ENCODE results near the gene REC114.

The REC114 gene

DNA sequence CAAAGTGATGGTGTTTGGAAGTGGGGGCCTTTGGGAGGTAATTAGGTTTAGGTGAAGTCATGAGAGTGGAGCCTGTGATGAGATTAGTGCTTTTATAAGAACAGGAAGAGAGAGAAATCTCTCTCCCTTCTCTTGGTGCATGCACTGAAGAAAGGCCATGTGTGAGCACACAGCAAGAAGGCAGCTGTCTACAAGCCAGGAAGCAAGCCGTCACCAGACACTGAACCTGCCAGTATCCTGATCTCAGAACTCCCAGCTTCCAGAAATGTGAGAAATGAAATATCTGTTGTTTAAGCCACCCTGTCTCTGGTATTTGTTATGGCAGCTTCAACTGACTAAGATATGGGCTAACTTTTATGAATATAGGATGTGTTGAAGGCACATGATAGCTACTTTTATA, 72.6 kb downstream of the REC114 start:
- no peak for DNase-seq (ENCODE audit: extremely low read depth, low read depth)
- TF ChIP-seq, protein P1, sequence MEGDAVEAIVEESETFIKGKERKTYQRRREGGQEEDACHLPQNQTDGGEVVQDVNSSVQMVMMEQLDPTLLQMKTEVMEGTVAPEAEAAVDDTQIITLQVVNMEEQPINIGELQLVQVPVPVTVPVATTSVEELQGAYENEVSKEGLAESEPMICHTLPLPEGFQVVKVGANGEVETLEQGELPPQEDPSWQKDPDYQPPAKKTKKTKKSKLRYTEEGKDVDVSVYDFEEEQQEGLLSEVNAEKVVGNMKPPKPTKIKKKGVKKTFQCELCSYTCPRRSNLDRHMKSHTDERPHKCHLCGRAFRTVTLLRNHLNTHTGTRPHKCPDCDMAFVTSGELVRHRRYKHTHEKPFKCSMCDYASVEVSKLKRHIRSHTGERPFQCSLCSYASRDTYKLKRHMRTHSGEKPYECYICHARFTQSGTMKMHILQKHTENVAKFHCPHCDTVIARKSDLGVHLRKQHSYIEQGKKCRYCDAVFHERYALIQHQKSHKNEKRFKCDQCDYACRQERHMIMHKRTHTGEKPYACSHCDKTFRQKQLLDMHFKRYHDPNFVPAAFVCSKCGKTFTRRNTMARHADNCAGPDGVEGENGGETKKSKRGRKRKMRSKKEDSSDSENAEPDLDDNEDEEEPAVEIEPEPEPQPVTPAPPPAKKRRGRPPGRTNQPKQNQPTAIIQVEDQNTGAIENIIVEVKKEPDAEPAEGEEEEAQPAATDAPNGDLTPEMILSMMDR (IDR thresholded peaks at IDR 0.05; ENCODE audit: low read depth, low read length) = no peak

DNA sequence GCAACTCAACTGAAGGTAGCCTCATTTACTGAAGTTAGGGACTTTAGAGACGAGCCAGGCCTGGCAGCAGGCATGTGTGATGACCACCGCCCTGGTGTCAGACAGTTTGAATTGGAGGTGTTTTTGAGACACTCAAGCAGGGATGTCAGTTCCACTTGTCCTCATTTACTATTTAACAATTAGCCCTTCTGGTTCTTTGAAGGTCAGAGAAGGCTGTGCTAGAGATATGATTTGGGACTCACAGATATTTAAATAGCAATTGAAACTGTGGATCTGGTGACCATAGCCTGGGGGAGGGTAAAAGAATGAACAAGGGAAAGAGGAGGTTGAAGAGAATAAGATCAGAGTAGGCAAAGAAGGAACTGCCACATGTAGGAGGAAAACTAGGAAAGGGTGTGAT, 74.6 kb downstream of the REC114 start:
- TF ChIP-seq, protein P1 (IDR thresholded peaks at IDR 0.05; ENCODE audit: low read depth, low read length) = no peak
- DNase-seq (ENCODE audit: extremely low read depth, low read depth) = no peak

DNA sequence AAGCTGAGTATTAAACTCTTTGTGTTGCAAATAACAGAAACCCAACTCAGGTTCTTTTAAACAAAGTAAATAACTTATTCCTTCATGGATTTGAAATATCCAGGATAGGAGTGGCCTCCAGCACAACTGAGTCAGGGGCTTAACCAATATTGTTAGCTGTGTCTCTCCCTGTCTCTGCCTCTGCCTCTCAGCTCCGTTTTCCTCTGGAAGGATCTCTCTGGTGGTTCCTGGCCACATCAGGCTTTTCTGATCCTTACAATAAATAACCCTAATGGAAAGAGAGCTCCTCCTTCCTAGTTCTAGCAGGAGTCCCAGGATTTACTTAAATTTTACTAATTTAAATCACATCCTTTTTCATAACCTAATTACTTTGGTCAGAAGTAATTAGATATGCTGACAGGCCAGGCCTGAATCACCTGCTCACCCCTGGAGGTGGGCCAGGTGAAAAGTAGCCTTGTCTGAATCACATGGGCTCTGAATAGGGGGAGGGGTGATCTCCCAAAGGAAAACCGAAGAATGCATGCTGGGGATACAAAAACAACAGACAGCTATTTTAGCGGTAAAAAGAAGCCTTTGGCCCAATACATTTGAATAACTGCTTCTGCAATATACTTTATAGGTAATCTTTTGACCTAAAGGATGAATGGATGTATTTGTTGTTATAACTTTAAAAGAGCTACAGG, 75.4 kb downstream of the REC114 start:
- TF ChIP-seq, protein P1 (IDR thresholded peaks at IDR 0.05; ENCODE audit: low read depth, low read length) = no peak
- DNase-seq (ENCODE audit: extremely low read depth, low read depth) = no peak

DNA sequence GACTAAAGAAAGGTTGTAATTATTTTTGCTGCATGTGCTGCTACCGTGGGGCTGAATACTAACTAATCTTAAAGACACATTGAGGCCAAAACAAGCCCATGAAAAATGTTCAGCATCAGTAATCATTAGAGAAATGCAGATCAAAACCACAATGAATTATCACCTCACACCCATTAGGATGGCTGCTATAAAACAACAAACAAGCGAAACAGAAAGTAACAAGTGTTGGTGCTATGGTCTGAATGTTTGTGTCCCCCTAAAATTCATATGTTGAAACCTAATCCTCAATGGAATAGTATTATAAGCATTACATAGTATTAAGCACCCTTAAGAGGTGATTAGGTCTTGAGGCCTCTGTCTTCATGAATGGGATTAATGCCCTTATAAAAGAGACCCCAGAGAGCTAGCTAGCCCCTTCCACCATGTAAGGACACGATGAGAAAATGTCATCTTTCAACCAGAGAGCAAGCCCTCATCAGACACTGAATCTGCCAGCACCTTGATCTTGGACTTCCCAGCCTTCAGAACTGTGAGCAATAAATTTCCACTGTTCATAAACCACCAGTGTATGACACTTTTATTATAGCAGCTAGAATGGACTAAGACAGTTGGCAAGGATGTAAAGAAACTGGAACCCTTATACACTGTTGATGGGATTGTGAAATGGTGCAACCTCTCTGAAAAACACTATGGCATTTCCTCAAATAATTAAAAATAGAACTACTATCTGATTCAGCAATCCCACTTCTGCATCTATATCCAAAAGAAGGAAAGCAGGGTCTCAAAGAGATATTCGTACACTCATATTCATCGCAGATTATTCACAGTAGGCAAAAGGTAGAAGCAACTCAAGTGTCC, 76.1 kb downstream of the REC114 start:
- no peak for DNase-seq (ENCODE audit: extremely low read depth, low read depth)
- TF ChIP-seq, protein P1 (IDR thresholded peaks at IDR 0.05; ENCODE audit: low read depth, low read length) = no peak

DNA sequence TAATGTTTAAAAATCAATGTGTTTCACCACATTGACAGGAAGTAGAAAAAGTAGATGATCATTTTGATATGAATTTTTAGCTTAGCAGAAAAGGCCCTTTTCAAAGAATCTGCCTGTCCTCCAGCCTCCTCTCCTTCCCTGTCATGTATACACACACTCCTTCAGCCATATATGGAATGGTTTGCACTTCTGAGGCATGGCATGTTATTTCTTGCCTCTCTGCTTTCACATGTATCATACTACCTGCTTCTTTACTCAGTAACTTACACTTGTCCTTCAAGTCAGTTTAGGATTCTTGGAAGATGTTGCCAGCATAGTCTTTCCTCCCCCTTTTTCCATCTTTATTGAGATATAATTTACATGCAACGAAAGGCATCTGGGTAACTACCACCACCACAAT, 79.0 kb downstream of the REC114 start:
- TF ChIP-seq, protein P1 (IDR thresholded peaks at IDR 0.05; ENCODE audit: low read depth, low read length) = no peak
- DNase-seq (ENCODE audit: extremely low read depth, low read depth) = no peak

DNA sequence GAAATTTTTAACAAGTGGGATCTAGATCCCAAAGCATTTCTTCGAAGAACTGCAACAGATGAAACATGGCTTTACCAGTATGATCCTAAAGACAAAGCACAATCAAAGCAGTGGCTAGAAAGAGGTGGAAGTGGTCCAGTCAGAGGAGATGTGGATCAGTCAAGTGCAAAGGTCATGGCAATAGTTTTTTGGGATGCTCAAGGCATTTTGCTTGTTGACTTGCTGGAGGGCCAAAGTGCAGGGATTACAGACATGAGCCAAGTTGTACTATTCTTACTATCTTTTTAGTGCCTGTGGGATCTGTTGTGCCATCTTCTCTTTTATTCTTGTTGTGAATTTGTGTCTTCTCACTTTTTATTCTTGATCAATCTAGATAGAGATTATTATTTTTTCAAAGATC, 82.0 kb downstream of the REC114 start:
- TF ChIP-seq, protein P1 (IDR thresholded peaks at IDR 0.05; ENCODE audit: low read depth, low read length) = no peak
- DNase-seq (ENCODE audit: extremely low read depth, low read depth) = no peak

DNA sequence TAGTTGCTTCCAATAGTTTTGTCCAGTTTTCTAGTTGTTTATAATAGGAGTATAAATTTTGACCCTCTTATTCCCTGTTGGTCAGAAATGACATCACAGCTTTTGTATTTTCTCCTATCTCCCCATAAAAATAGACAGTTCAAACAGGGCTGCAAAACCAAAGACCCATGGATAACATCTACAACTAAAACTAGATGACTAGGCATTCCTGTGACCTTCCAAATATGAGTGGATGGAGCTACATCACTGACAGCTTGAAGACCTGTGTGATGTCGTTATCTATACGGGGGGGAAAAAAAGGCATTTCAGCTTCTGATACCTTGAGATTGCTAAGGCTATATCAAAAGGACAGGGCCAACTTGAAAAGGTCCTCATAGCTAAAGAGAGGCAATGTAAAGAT, 84.6 kb downstream of the REC114 start:
- no peak for DNase-seq (ENCODE audit: extremely low read depth, low read depth)
- TF ChIP-seq, protein P1 (IDR thresholded peaks at IDR 0.05; ENCODE audit: low read depth, low read length) = no peak

Measured in AG09319 (cell line).